Lower leg skin (tissue), 3 donors: ENCODE measurements around the gene CMC4.

Experiments
- POLR2A ChIP-seq, 2 donors: fragments of 450-650 bp; IDR thresholded peaks; one replicate each; pipeline ENCODE4 v1.6.1; 2016 to 2017; ENCODE audit warnings: antibody characterized with exemption in 2 of 2, mild to moderate bottlenecking in 1 of 2, moderate library complexity in 1 of 2
- TF ChIP-seq, protein P1 (sequence below), 3 donors: fragments of 450-650 bp; IDR thresholded peaks; one replicate each; pipeline ENCODE4 v1.5.1; 2016; ENCODE audit warnings: antibody characterized with exemption in 3 of 3, mild to moderate bottlenecking in 3 of 3, moderate library complexity in 2 of 3

DNA sequence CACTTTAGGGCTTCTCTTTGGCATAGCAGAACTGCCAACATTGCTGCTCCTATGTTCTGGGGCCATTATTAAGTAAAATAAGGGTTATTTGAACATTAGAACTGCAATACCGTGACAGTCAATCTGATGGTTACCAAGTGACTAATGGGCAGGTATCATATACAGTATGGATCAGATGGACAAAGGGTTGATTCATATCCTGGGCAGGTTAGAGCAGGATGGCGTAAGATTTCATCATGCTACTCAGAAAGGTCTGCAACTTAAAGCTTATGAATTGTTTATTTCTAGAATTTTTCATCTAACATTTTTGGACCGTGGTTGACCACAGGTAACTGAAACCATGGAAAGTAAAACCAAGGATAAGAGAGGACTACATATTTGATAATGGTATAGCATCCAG, 41.2 kb upstream of the CMC4 start:
- no peak for TF ChIP-seq POLR2A (IDR thresholded peaks at IDR 0.05)
- TF ChIP-seq, protein P1, sequence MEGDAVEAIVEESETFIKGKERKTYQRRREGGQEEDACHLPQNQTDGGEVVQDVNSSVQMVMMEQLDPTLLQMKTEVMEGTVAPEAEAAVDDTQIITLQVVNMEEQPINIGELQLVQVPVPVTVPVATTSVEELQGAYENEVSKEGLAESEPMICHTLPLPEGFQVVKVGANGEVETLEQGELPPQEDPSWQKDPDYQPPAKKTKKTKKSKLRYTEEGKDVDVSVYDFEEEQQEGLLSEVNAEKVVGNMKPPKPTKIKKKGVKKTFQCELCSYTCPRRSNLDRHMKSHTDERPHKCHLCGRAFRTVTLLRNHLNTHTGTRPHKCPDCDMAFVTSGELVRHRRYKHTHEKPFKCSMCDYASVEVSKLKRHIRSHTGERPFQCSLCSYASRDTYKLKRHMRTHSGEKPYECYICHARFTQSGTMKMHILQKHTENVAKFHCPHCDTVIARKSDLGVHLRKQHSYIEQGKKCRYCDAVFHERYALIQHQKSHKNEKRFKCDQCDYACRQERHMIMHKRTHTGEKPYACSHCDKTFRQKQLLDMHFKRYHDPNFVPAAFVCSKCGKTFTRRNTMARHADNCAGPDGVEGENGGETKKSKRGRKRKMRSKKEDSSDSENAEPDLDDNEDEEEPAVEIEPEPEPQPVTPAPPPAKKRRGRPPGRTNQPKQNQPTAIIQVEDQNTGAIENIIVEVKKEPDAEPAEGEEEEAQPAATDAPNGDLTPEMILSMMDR (IDR thresholded peaks at IDR 0.05), result no peak
